Right lung (tissue), 10 donors: ENCODE measurements around the gene TMEM127. TPM values are rescaled to one million over a fixed set of nuclear protein-coding genes. Genes with fewer than 3 reads are reported as not detected.
"Not testable (repeated sequence)": the region's sequence is repeated elsewhere in the genome, so short reads cannot be mapped to it uniquely, and the experiment has no call there.

Source experiments
- DNase-seq, 2 donors: peaks; one replicate each; pipeline ENCODE4 v3.0.0-alpha.2; 2013
- long read RNA-seq, 8 donors: transcript quantifications; one replicate each; lab custom pipeline, GENCODE V29; 2026
- polyA plus RNA-seq, 5 donors: library from polyadenylated mRNA; unstranded; fragments of 120-200 nt; gene quantifications; one replicate each; pipeline versions ENCODE4 v1.2.1 to v1.2.3, GENCODE V29; 2013; ENCODE audit warnings: inconsistent platforms in 1 of 5, low replicate concordance in 1 of 5; ENCODE audit not compliant: insufficient read length in 5 of 5, insufficient read depth in 1 of 5

Gene TMEM127, protein sequence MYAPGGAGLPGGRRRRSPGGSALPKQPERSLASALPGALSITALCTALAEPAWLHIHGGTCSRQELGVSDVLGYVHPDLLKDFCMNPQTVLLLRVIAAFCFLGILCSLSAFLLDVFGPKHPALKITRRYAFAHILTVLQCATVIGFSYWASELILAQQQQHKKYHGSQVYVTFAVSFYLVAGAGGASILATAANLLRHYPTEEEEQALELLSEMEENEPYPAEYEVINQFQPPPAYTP
- polyA plus RNA-seq, result 10 to 100 TPM; 29.7 to 36.8 (median 31.9) TPM
- long read RNA-seq, donor 1, full-length matches to known transcripts, result 18 of 25 reads
- long read RNA-seq, donor 1, partial matches to known transcripts, result 7 of 25 reads
- long read RNA-seq, donor 1, other reads (novel, unspliced or antisense), result 0 of 25 reads
- long read RNA-seq, donor 2, full-length matches to known transcripts, result 8 of 8 reads
- long read RNA-seq, donor 2, partial matches to known transcripts, result 0 of 8 reads
- long read RNA-seq, donor 2, other reads (novel, unspliced or antisense), result 0 of 8 reads
- long read RNA-seq, donor 3, partial matches to known transcripts, result 0 of 1 reads
- long read RNA-seq, donor 3, other reads (novel, unspliced or antisense), result 0 of 1 reads
- long read RNA-seq, donor 4, full-length matches to known transcripts, result 10 of 10 reads
- long read RNA-seq, donor 4, partial matches to known transcripts, result 0 of 10 reads
- long read RNA-seq, donor 4, other reads (novel, unspliced or antisense), result 0 of 10 reads
- long read RNA-seq, donor 5, full-length matches to known transcripts, result 18 of 18 reads
- long read RNA-seq, donor 5, partial matches to known transcripts, result 0 of 18 reads
- long read RNA-seq, donor 5, other reads (novel, unspliced or antisense), result 0 of 18 reads
- long read RNA-seq, donor 6, full-length matches to known transcripts, result 22 of 85 reads
- long read RNA-seq, donor 6, partial matches to known transcripts, result 24 of 85 reads
- long read RNA-seq, donor 6, other reads (novel, unspliced or antisense), result 39 of 85 reads
- long read RNA-seq, donor 7, full-length matches to known transcripts, result 13 of 101 reads
- long read RNA-seq, donor 7, partial matches to known transcripts, result 79 of 101 reads
- long read RNA-seq, donor 7, other reads (novel, unspliced or antisense), result 9 of 101 reads
- long read RNA-seq, donor 8, full-length matches to known transcripts, result 5 of 5 reads
- long read RNA-seq, donor 8, partial matches to known transcripts, result 0 of 5 reads
- long read RNA-seq, donor 8, other reads (novel, unspliced or antisense), result 0 of 5 reads

DNA sequence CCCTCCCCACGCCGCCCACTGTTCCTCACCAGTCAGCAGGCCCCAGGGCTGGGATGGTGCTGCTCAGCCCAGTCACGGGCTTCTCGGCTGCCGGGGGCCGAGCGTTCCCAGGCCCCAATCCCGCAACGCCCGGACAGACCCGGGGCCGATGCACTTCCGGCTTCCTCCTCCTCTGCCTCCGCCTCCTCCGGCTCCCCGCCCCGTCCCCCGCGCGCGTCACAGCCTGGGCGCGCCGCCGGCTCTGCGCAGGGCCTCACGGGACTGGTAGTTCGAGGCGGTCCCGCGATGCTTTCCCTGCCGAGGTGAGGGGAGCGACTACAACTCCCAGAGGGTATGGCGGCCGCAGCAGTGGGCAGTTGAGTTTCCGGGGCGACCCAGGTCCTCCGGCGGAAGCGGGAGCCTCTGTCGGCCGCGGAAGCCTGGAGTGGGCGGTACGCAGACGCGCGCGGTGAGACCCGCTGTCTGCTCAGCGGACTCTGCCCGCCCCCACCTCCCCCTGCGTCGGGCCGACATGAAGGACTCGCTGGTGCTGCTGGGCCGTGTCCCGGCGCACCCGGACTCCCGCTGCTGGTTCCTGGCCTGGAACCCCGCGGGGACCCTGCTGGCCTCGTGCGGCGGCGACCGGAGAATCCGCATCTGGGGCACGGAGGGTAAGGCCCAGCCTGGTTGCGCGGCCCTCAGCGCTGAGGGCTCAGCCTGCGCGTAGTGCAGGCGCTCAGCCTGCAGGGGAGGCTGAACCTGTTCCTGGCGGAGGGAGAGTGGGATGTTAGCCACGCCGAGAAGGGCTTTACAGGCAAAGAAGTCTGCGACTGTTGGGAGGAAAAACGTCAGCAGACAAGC, at the start of gene TMEM127, which contains the start of gene CIAO1:
Gene TMEM127, minus strand, starts transcription at position 158 of the 840 bp plus-strand sequence. CDS start 616 bp downstream, outside the sequence.
Gene CIAO1, plus strand, starts transcription at position 386 of the 840 bp plus-strand sequence. Its CDS starts 126 bp downstream, at position 512.
- DNase-seq, result peak; percentile 97 to 98

DNA sequence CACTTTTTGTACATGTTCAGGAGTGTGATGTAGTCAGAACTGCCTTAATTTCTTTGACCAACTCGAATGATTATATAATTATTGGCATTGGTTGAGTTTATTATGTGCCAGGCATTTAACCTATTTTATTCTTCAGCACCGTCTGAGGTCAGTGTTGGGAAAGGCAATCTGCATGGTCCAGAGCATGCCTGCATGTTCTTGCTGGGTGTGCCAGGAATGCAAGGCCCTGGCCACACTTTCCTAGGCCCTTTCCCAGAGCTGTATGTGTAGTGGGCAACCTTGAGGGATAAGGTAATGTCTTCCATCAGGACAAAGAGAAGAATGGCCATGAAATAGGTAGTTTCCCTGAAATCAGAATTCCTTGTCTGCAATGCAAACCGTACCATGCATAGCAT, 49.2 kb upstream of the TMEM127 start:
- no peak for DNase-seq

DNA sequence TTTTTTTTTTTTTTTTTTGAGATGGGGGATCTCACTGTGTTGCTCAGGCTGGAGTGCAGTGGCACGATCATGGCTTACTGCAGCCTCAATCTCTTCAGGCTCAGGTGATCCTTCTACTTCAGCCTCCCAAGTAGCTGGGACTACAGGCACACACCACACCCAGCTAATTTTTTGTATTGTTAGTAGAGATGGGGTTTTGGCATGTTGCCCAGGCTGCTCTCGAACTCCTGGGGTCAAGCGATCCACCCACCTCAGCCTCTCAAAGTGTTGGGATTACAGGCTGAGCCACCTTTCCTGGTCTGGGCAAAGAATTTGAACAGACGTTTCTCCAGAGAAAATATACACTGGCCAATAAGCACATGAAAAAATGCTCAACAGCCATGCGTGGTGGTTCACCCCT, 42.5 kb upstream of the TMEM127 start:
- no peak for DNase-seq

DNA sequence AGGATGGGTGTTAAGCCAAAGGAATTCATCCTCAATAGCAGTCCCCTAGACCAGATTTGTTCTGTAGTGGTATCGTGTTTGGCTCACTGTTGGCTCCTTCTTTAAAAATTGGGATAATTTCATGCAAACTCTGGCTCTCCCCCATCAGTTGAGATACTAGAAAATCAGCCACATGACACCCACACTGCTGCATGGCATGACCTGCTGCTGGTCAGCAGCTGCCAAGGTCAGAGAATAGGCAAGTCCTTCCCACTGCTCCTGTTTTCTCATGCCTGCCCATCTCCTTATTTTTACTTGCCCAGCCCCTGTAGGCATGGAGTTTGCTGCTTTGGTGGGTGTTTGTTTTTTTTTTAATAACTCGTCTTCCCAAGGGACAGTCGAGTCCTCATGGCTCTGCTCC, 40.6 kb upstream of the TMEM127 start:
- DNase-seq, result no peak

DNA sequence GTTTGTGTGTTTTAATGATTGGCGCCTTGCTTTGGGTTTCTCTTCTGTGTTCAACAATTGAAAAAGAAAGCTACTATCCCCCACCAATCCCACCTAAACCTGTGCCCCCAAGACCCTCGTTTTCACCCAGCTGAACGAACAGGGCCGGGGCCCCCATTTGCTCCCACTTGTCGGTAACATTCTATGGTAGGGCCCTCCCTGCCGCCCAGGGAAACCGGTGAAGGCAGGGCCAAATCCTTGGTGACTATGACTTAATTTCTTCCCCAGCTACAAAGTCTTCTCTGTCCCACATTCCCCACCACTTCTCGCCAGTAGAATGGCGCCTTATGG, 40.1 kb upstream of the TMEM127 start:
- DNase-seq, result no peak

DNA sequence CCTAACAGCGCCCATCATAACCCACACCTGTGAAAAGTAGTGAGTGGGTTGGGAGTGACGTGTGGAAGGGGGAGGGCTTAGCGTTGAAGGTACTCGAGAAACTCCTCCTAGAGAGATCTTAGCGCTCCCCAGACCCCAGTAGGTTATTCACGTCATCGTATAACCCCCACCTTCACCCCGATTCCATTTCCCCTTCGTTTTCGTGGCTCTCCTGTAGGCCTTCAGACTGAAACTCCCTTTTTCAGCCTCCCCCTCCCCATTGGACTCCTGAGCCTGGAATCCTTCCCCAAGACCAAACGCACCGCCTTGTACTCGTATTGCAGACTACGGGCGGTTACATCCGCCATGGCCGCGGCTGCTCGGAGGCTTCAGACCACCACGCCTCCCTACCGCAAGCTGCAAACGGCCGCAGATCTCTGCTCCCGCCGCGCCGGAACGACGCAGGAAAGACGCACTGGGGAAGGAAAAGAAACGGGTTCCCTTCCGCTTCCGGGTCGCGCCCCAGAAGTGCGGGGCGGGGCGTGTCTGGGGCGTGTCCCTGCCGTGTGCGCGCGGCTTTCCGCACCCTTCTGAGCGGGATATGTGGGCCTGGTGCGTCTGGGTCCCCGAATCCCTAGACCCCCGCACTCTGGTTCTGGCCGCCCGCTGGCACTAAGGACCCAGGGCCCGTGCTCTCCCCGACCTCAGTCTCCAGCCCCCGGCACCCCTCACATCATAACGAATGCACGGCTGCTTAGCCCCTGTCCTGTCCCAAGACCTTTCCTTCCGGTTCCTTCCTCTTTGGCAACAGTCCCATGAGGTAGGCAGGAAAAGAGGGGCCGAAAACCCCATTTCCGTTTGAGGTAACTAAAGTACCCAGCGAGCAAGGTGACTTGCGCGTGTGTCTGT, 39.5 kb upstream of the TMEM127 start, which contains the start of gene SNRNP200:
Gene SNRNP200, minus strand, starts transcription at position 456 of the 888 bp plus-strand sequence. Its CDS starts 109 bp downstream, at position 347.
- DNase-seq, result peak; percentile 83 to 84

DNA sequence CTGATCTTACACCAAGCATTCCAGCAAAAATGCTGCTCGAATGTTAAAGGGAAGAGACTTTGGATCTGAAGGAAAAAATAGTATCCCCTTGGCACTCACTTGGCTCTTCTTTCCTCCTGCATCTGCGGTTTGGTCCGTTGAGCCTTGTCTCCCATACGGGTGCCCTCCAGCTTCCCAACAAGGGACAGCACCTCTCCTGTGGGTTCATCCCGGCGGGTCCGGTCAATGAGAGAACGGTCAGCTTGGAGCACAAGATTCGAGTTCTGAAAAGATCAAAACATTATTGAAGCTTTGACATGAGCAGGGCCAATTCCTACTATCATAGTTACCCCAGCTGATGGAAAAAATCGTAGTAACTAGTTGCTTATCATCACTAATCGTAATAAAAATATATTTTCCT, 38.8 kb upstream of the TMEM127 start:
- DNase-seq, result no peak

DNA sequence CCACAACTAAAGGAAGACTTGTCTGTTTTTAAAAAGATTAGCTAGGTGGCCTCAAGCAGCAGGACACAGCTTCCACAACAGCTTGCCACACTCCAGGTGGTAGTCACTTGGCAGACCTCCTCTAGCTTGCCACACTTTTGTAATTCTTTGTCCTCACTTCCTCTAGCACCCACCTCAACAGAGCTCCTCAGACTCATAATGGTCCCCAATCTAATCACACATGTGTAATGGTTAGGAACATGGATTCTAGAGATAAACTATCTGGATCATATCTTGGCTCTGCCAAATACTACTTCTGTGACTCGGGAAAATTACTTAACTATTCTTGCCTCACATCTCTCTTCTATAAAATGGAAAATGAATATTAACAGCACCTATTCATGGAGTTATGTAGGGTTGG, 36.1 kb upstream of the TMEM127 start:
- no peak for DNase-seq

DNA sequence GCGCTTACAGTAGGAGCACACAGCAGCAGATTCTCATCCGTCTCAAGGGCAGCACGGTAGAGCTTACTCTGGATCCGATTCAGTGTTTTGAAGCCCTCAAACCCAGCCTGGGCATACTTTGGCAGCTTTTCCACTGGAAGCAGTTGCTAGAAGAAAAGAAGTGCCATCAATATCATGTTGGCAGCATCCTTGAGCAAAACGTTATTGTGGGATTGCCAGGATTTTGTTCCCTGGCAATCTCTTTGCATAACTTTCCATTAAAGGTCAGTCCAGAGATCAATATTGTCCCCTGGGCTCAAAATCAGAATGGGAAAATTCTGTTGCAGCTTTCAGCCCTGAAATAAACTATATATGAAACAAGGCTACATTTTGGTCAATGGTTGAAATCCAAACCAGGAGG, 31.1 kb upstream of the TMEM127 start:
- no peak for DNase-seq

DNA sequence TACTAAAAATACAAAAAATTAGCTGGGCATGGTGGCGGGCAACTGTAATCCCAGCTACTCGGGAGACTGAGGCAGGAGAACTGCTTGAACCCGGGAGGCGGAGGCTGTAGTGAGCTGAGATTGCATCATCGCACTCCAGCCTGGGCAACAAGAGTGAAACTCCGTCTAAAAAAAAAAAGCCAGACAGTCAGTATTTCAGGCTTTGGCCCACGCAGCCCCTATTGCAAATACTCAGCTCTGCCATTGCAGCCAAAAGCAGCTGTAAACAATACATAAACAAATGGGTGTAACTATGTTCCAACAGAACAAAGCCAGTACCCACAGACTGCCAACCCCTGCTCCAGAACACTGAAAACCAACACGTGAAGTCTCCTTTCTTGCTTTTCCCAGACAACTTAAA, 28.5 kb upstream of the TMEM127 start:
- not testable (repeated sequence) for DNase-seq

DNA sequence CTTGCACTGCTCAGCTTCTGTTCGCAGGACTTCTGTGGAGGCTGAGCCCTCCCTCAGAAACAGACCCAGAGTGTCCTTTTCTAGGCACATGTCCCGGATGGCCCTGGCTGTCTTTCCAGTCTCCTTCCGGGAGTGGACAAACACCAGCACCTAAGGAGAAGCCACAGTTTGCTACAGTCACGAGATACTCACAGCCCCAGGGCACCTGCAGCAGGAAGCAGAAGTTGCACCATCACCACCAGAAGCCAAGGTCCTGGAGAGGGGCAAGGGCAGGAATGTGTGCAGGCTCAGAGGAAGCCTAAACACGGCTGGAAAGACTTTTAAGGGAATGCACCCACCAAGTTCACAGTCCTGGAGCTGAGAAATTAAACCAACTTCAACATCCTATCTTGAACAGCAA, 26.0 kb upstream of the TMEM127 start:
- DNase-seq, result no peak

DNA sequence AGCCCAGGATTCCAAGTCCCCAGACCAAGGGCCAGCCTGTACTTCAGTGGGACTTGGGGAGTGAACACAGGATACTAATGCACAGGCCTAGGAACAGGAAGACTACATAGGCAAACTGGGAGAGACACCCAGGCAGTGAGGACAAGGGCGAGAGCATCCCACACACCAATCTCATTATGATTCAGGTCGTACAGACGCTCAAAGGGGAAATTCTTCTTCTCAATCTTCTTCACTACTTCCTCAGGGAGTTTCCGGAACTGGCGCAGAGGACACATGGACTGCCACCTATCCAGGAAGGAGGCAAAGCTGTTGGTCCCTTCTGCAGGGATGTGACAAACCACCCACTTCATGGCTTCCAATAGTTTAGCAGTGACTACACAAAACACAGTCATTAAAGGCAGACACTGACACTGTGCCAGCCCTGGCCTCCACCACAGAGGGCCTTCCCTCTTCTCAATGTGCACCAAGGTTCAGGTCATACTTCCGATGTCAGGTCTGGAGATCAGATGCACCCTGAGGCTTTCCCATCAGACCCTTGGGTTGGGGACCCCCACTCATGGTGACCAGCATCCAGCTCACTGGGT, 21.6 kb upstream of the TMEM127 start:
- no peak for DNase-seq

DNA sequence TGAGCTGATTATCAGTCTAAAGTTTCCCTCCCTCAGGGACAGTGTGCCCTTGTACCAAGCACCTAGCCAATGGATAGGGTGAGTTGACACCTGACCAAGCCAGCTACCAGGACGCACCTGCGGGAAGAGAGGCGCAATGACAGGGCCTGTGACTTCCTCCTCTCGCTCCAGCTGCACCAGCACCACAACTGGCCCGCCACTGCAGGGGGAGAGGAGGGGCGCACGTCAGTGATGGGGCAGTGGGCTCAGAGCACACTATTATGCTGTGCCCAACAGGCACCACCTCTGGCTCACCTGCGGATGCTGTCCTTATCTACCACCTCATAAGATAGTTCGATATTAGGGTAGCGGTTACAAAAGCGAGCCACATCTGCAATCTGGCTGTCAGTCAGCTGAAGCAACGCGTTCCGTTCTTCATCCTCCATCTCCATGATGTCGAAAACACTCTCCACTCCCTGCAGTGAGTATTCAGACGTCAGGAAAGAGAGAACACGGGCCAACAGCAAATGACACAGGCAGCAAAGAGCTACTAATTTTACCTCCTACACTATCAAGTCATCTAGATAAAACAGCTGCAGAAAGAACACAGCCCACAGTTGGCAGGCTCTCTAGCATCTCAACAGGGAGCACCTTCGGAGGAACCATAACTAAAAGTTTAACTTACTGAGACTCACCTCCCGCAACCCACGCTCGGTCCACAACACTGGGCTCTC, 11.1 kb upstream of the TMEM127 start:
- no peak for DNase-seq

DNA sequence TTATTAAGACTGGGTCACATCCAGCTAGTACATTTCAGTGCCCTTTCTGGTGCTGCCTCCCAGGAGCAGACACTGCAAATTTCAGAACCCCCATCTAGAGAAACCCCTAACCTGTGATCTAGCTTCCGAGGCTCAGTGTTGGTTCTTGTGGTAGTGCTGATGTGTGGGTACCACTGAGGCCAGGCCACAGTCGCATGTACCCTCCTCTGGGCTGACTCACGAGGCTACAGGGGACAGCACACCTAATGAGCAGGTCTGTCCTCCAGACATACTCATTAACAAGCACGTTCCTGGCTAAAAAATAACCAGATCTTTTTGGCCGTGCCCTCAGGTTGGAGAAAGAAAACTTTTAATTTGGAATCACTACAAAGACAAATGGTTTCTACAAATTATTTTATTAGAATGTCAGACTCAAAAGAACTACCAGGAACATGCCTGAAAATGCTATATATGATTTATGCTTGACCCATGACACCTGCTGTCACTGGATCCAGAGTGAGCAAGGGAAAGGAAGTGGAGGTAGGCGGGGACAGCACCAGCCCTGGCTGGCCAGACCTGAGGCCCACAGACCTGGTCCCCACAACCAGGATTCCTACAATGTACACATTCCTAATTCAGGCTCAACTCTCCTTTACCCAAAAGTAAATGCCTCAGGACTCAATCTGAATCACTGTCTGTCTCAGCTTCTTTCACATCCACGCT, 8.7 kb upstream of the TMEM127 start:
- no peak for DNase-seq

DNA sequence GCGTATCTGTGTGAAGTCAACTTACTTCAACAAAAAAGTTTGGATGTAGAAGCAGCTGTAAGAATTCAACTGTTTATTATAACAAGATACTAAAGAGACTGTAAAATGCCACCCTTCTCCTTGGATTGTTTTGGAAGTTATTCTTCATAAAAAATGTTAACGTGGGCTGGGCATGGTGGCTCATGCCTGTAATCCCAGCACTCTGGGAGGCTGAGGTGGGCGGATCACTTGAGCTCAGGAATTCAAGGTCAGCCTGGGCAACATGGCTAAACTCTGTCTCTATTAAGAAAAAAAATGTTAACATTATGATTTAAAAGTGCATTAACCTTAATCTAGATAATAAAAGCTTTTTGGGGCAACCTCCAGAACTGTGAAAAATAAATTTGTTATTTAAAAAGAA, 8.0 kb upstream of the TMEM127 start:
- no peak for DNase-seq

DNA sequence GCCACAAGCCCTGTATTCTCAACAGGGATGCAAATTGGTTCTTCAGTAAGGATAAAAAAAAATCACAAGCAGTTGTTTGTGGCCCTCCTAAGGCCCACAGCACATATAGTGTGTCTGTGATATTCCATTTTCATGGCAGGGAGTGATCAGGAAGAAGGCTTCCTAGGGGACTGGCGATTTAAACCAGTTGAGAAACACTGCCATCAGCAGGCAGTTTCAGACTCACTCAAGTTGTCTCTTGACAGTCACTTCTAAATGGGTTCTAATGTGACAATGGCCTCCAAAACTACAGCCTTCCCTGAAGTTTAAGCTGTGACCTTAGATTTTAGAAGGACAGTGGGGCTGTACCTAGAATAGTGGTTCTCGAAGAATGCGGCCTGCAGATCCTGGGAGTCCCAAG, 6.2 kb upstream of the TMEM127 start:
- DNase-seq, result no peak

DNA sequence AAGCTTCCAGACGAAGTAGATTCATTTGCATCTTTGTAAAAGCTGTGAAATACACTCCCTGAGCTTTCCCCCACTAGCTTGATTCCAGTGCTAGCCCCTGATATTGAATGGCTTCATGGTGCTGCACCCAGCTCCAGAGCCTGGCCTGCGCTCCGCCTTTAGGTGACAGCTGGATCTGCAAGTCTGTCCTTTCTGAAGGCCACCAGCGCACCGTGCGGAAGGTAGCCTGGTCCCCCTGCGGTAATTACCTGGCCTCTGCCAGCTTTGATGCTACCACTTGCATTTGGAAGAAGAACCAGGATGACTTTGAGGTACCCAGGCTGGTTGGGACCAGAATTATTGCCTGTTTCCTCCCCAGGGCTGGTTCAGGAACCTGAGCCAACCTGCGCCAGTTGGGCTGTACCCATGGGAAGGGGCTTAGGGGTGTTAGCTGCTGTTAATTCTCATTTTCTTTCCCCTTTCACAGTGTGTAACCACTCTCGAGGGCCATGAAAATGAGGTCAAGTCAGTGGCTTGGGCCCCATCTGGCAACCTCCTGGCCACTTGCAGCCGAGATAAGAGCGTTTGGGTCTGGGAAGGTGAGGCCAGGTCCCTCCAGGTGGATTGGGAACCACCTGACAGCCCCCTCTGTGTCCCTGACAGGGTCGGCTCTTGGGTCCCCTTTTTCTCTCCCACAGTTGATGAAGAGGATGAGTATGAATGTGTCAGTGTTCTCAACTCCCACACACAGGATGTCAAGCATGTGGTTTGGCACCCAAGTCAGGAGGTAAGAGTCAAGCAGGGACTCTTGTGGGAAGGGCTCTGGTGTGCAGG, 1.6 kb upstream of the TMEM127 start:
- no peak for DNase-seq
